ENCODE results near the gene NCK2. TPM values are rescaled to one million over a fixed set of nuclear protein-coding genes. Genes with fewer than 3 reads are reported as not detected.
A peak's percentile ranks its signal among the peaks of the same experiment; 100 is the strongest.

Gene NCK2
- total RNA-seq, 2 donors from 2014 or later, result 36.6 to 42.8 TPM

GRCh38 chr2:105882341-105882740, 137.6 kb downstream of the NCK2 start:
- Histone ChIP-seq H3K4me1 (peaks cover 51% of the 10 kb centered on the region), H3K27ac (no peak overlapping the region)
- intact Hi-C loops (cut with DNase I), result no loop called here

GRCh38 chr2:105882920-105883435, 138.3 kb downstream of the NCK2 start:
- H3K4me3 ChIP-seq, result no peak overlapping the region
- H3K27me3 ChIP-seq, result no peaks in the 10 kb centered on the region
- H3K27ac ChIP-seq, result peak overlapping the region in 1 of 4 donors; percentile 6
- DNase-seq (no peak), ATAC-seq (no peak)
- no peaks in the 10 kb centered on the region for H3K9me3 ChIP-seq
- TF ChIP-seq, protein P1, sequence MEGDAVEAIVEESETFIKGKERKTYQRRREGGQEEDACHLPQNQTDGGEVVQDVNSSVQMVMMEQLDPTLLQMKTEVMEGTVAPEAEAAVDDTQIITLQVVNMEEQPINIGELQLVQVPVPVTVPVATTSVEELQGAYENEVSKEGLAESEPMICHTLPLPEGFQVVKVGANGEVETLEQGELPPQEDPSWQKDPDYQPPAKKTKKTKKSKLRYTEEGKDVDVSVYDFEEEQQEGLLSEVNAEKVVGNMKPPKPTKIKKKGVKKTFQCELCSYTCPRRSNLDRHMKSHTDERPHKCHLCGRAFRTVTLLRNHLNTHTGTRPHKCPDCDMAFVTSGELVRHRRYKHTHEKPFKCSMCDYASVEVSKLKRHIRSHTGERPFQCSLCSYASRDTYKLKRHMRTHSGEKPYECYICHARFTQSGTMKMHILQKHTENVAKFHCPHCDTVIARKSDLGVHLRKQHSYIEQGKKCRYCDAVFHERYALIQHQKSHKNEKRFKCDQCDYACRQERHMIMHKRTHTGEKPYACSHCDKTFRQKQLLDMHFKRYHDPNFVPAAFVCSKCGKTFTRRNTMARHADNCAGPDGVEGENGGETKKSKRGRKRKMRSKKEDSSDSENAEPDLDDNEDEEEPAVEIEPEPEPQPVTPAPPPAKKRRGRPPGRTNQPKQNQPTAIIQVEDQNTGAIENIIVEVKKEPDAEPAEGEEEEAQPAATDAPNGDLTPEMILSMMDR (IDR thresholded peaks at IDR 0.05), result no peak
- TF ChIP-seq POLR2A (IDR thresholded peaks at IDR 0.05), result no peak
- H3K36me3 ChIP-seq (replicated peaks in 1 of 2; ENCODE audit: insufficient read depth in 1 of 2, low read depth in 2 of 2), result no peaks in the 10 kb centered on the region
- H3K4me1 ChIP-seq, result peaks cover 51% of the 10 kb centered on the region
- intact Hi-C loops (cut with DNase I), result no loop called here
- 75 to 80% methylated on average over 10 of the region's 10 CpGs for WGBS, 2 donors

More at GRCh38 chr2:105882341-105882740, 137.6 kb downstream of the NCK2 start:
- Histone ChIP-seq H3K9me3 (no peaks in the 10 kb centered on the region), H3K27me3 (no peaks in the 10 kb centered on the region), H3K4me3 (no peak overlapping the region), H3K36me3 (replicated peaks in 1 of 2; ENCODE audit: insufficient read depth in 1 of 2, low read depth in 2 of 2) (no peaks in the 10 kb centered on the region)
- TF ChIP-seq, protein P1 (IDR thresholded peaks at IDR 0.05), result no peak
- DNase-seq, result no peak
- WGBS, 2 donors, result 71 to 78% methylated on average over 10 of the region's 10 CpGs
- no peak for ATAC-seq

DNA sequence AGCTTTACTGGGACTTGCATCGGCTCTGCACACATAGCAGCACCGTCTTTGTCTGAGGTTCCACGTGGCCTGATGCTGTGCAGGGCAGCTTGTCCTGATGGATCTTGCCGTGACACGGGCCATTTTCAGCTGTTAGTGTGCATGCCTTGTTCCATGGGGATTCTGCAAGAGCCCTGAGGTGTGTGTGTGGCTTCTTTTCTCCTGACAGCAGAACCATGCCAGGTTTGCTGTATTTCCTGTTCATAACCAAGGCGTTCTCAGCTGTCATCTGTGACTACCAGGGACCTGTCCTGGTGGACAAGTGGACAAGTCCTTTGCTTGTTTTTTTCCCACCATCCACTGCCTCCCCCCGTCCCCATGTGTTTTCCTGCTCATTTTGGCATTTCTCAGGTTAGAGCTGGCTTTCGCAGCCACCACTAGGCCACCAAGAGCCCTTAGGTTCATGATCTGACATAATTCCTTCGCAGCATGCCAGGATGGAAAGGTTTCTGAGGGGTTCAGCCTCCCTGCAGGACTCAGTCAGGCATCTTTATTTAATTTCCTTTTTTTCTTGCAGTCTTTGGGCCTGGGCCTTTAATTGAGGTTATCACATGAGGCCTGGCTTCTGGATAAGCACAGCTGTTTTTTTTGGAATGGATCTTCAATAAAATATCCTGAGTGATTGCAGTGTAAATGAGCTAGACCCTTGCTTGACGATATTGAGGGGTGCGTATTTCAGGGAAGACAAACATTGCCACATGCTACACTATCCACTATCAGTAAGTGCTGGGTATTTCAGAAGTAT, 139.4 kb downstream of the NCK2 start:
- no peak for TF ChIP-seq POLR2A (IDR thresholded peaks at IDR 0.05)
- TF ChIP-seq, protein P1 (IDR thresholded peaks at IDR 0.05), result no peak
- H3K9me3 ChIP-seq, result no peaks in the 10 kb centered on the region
- no peaks in the 10 kb centered on the region for H3K36me3 ChIP-seq (replicated peaks in 1 of 2; ENCODE audit: insufficient read depth in 1 of 2, low read depth in 2 of 2)
- DNase-seq (no peak), ATAC-seq (no peak)
- WGBS, 2 donors, result 76 to 77% methylated on average over 11 of the region's 11 CpGs
- intact Hi-C loops (cut with DNase I), result no loop called here
- peaks cover 50% of the 10 kb centered on the region for H3K4me1 ChIP-seq
- no peak overlapping the region for H3K27ac ChIP-seq
- no peaks in the 10 kb centered on the region for H3K27me3 ChIP-seq
- H3K4me3 ChIP-seq, result no peak overlapping the region

GRCh38 chr2:105885456-105885855, 140.7 kb downstream of the NCK2 start:
- Histone ChIP-seq H3K4me3 (no peak overlapping the region), H3K4me1 (peaks cover 44% of the 10 kb centered on the region), H3K27me3 (no peaks in the 10 kb centered on the region), H3K27ac (peak overlapping the region in 1 of 4 donors; percentile 19), H3K36me3 (replicated peaks in 1 of 2; ENCODE audit: insufficient read depth in 1 of 2, low read depth in 2 of 2) (no peaks in the 10 kb centered on the region), H3K9me3 (no peaks in the 10 kb centered on the region)
- intact Hi-C loops (cut with DNase I), result no loop called here
- ATAC-seq, result no peak
- WGBS, 2 donors, result 50 to 56% methylated on average over 1 of the region's 1 CpG
- TF ChIP-seq, protein P1 (IDR thresholded peaks at IDR 0.05), result no peak
- TF ChIP-seq POLR2A (IDR thresholded peaks at IDR 0.05), result no peak
- no peak for DNase-seq

All from body of pancreas (tissue), 4 donors.